ENCODE measurements around the gene HMOX1.

DNA sequence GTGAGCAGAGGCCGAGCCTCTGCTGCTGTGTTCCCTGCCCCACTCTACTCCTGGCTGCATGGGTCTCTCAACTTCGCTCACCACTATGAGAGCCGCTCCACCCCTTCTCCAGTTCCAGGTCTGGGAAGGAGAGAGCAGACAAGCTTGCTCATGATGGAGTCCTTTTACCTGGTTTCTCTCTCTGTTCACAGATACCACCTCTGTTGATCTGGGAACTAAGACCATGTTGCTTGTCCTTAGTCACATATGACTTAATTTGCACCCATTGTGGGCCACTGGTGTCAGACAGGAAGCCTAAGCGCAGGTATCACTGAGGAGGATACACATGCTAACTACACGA lies 45.9 kb downstream of the HMOX1 start:
- TF ChIP-seq, protein P1, sequence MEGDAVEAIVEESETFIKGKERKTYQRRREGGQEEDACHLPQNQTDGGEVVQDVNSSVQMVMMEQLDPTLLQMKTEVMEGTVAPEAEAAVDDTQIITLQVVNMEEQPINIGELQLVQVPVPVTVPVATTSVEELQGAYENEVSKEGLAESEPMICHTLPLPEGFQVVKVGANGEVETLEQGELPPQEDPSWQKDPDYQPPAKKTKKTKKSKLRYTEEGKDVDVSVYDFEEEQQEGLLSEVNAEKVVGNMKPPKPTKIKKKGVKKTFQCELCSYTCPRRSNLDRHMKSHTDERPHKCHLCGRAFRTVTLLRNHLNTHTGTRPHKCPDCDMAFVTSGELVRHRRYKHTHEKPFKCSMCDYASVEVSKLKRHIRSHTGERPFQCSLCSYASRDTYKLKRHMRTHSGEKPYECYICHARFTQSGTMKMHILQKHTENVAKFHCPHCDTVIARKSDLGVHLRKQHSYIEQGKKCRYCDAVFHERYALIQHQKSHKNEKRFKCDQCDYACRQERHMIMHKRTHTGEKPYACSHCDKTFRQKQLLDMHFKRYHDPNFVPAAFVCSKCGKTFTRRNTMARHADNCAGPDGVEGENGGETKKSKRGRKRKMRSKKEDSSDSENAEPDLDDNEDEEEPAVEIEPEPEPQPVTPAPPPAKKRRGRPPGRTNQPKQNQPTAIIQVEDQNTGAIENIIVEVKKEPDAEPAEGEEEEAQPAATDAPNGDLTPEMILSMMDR (optimal IDR thresholded peaks at IDR 0.05 in 1 of 3, IDR thresholded peaks at IDR 0.05 in 1 of 3, conservative IDR thresholded peaks at IDR 0.05 in 1 of 3; ENCODE audit: extremely low read depth in 1 of 3, insufficient read depth in 2 of 3, low read length in 3 of 3) = no peak
- no peak for TF ChIP-seq EZH2 (IDR thresholded peaks at IDR 0.05; ENCODE audit: low read length)
